HG03045 (cell line): ENCODE data around the gene SSMEM1.
"Not testable (repeated sequence)": the region's sequence is repeated elsewhere in the genome, so short reads cannot be mapped to it uniquely, and the experiment has no call there.

Source experiments
- ATAC-seq: cut with Tn5 transposase; IDR thresholded peaks from one replicate; pipeline ENCODE4 v1.9.1; 2021; ENCODE audit warnings: mild to moderate bottlenecking, moderate library complexity; ENCODE audit not compliant: unreplicated experiment

SSMEM1 gene

GRCh38 chr7:130243486-130243885 is 35.8 kb downstream of the SSMEM1 start:
- ATAC-seq: not testable (repeated sequence)

- not testable (repeated sequence) for ATAC-seq
Measured at GRCh38 chr7:130246491-130246890, 38.8 kb downstream of the SSMEM1 start.

GRCh38 chr7:130248842-130249241 is 41.2 kb downstream of the SSMEM1 start:
- ATAC-seq: not testable (repeated sequence)

- ATAC-seq: not testable (repeated sequence)
Measured at GRCh38 chr7:130249626-130250025, 42.0 kb downstream of the SSMEM1 start.

GRCh38 chr7:130254555-130254954 is 46.9 kb downstream of the SSMEM1 start:
- no peak for ATAC-seq

- no peak for ATAC-seq
Measured at GRCh38 chr7:130256704-130257103, 49.0 kb downstream of the SSMEM1 start.

- ATAC-seq: no peak
Measured at GRCh38 chr7:130258494-130259078, 50.9 kb downstream of the SSMEM1 start.

DNA sequence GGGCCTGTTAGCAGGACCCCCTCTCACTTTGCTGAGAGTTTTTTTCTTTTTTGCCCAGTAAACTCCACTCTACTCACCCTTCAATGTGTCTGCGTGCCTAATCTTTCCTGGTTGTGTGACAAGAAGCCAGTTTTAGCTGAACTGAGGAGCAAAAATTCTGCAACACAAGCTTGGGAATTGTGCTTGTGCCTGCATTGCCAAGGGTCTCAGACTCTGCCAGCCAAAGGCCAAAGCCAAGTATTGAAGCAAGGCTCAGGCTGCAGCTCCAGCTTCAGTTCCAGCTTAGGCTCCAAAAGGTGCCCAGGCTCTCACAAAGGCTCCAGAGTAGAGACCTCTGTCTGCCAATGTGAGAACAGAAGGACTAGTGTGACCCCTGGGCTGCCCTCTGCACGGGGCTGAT is 54.8 kb downstream of the SSMEM1 start:
- ATAC-seq: no peak

DNA sequence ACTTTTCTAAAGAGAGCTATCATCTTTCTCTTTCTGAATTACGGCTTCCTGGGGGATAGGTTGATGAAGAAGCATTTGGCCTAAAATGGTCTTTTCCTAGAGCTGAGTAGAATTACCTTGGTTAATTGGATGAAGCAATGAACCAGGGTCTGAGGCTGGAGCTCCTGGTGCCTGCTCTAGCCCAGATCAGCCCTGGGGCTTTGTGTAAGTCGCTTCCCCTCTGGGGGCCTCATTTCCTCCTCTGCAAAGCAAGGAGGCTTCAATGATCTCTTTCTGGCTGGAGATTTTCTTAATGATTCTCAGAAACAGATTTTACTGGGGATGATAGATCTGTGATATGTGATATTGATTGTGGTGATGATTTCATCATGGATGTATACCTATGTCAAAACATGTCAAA is 55.5 kb downstream of the SSMEM1 start:
- no peak for ATAC-seq
